ENCODE data around the gene PRRC2A.

The PRRC2A gene

GRCh38 chr6:31636698-31637596, 16.4 kb downstream of the PRRC2A start:
- Histone ChIP-seq H3K27me3 (ENCODE audit: low read depth) (no peaks in the 10 kb centered on the region), H3K4me3 (no peak overlapping the region), H3K36me3 (replicated peaks) (peaks cover 95% of the 10 kb centered on the region), H3K9me3 (no peaks in the 10 kb centered on the region), H3K4me1 (no peaks in the 10 kb centered on the region)
- no peak for DNase-seq (ENCODE audit: low spot score in 2 of 2)
- in situ Hi-C loops (cut with MboI; ENCODE audit: low sequenced_read_pairs): loop anchor here (25.0 kb wide), 1 partner anchor 1050 kb away; no protein-coding TSS in a partner anchor

GRCh38 chr6:31639043-31639442, 18.5 kb downstream of the PRRC2A start:
- Histone ChIP-seq H3K36me3 (replicated peaks) (peaks cover 87% of the 10 kb centered on the region), H3K27me3 (ENCODE audit: low read depth) (no peaks in the 10 kb centered on the region), H3K4me1 (no peaks in the 10 kb centered on the region), H3K4me3 (no peak overlapping the region), H3K9me3 (no peaks in the 10 kb centered on the region)
- in situ Hi-C loops (cut with MboI; ENCODE audit: low sequenced_read_pairs): loop anchor here (25.0 kb wide), 1 partner anchor 1052 kb away; no protein-coding TSS in a partner anchor
- no peak for DNase-seq (ENCODE audit: low spot score in 2 of 2)

GRCh38 chr6:31639449-31639861, 18.9 kb downstream of the PRRC2A start:
- H3K9me3 ChIP-seq: no peaks in the 10 kb centered on the region
- peaks cover 87% of the 10 kb centered on the region for H3K36me3 ChIP-seq (replicated peaks)
- H3K4me1 ChIP-seq: no peaks in the 10 kb centered on the region
- no peaks in the 10 kb centered on the region for H3K27me3 ChIP-seq (ENCODE audit: low read depth)
- H3K4me3 ChIP-seq: no peak overlapping the region
- DNase-seq (ENCODE audit: low spot score in 2 of 2): no peak
- in situ Hi-C loops (cut with MboI; ENCODE audit: low sequenced_read_pairs): loop anchor here (25.0 kb wide), 1 partner anchor 1052 kb away; no protein-coding TSS in a partner anchor

DNA sequence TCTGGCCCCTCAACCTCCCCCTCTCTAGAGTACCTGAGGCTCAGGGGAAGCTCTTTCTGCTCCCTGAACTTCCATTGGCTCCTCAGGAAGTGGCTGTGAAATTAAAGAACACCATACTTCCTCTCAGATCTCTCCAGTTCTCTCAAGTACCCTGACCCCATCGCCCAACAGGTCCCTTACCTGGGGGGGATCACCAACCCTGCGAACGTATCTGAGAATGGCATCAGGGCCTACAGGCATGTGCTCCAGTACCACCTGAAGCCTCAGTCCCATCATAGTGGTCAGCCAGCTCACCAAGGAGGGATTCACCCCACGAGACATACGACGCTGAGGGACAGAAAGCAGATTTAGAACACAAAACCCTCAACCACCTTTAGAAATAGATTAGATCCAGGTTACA, 20.1 kb downstream of the PRRC2A start:
- no peaks in the 10 kb centered on the region for H3K9me3 ChIP-seq
- DNase-seq (ENCODE audit: low spot score in 2 of 2): no peak
- no peaks in the 10 kb centered on the region for H3K27me3 ChIP-seq (ENCODE audit: low read depth)
- no peak overlapping the region for H3K4me3 ChIP-seq
- in situ Hi-C loops (cut with MboI; ENCODE audit: low sequenced_read_pairs): loop anchor here (25.0 kb wide), 1 partner anchor 1053 kb away; no protein-coding TSS in a partner anchor
- H3K36me3 ChIP-seq (replicated peaks): peaks cover 87% of the 10 kb centered on the region
- H3K4me1 ChIP-seq: no peaks in the 10 kb centered on the region

DNA sequence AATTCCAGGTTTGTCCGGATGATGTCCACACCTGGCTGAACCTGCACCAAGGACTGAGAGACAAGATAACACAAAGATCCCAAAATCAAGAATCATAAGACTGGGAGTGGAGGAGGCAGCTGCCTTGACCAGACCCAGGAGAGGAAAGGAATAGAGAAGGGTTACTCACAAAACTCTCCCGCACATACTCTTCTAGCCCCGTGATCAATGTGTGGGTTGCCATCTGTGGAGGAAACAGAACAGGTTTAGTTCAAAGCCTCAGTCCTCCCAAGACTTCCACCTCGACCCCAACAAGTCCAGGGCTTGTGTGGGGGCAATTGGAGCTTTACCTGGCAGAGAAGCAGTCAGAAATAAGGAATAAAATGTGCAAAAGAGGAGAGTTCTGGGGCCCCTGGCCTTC, 20.9 kb downstream of the PRRC2A start:
- DNase-seq (ENCODE audit: low spot score in 2 of 2): no peak
- in situ Hi-C loops (cut with MboI; ENCODE audit: low sequenced_read_pairs): loop anchor here (25.0 kb wide), 1 partner anchor 1054 kb away; no protein-coding TSS in a partner anchor
- H3K4me3 ChIP-seq: no peak overlapping the region
- H3K36me3 ChIP-seq (replicated peaks): peaks cover 85% of the 10 kb centered on the region
- no peaks in the 10 kb centered on the region for H3K4me1 ChIP-seq
- H3K27me3 ChIP-seq (ENCODE audit: low read depth): no peaks in the 10 kb centered on the region
- no peaks in the 10 kb centered on the region for H3K9me3 ChIP-seq

GRCh38 chr6:31642798-31643570, 22.5 kb downstream of the PRRC2A start:
- Histone ChIP-seq H3K27me3 (ENCODE audit: low read depth) (no peaks in the 10 kb centered on the region), H3K4me1 (no peaks in the 10 kb centered on the region), H3K36me3 (replicated peaks) (peaks cover 83% of the 10 kb centered on the region), H3K4me3 (no peak overlapping the region), H3K9me3 (no peaks in the 10 kb centered on the region)
- in situ Hi-C loops (cut with MboI; ENCODE audit: low sequenced_read_pairs): loop anchor here (25.0 kb wide), 1 partner anchor 1056 kb away; no protein-coding TSS in a partner anchor
- DNase-seq (ENCODE audit: low spot score in 2 of 2): no peak

GRCh38 chr6:31643818-31644454, 23.4 kb downstream of the PRRC2A start:
- no peak for DNase-seq (ENCODE audit: low spot score in 2 of 2)
- Histone ChIP-seq H3K27me3 (ENCODE audit: low read depth) (no peaks in the 10 kb centered on the region), H3K4me3 (no peak overlapping the region), H3K4me1 (no peaks in the 10 kb centered on the region), H3K36me3 (replicated peaks) (peaks cover 85% of the 10 kb centered on the region), H3K9me3 (no peaks in the 10 kb centered on the region)
- in situ Hi-C loops (cut with MboI; ENCODE audit: low sequenced_read_pairs): loop anchor here (25.0 kb wide), 1 partner anchor 1057 kb away; no protein-coding TSS in a partner anchor

- in situ Hi-C loops (cut with MboI; ENCODE audit: low sequenced_read_pairs): loop anchor here (25.0 kb wide), 1 partner anchor 1058 kb away; no protein-coding TSS in a partner anchor
- H3K9me3 ChIP-seq: no peaks in the 10 kb centered on the region
- no peaks in the 10 kb centered on the region for H3K4me1 ChIP-seq
- no peak for DNase-seq (ENCODE audit: low spot score in 2 of 2)
- H3K27me3 ChIP-seq (ENCODE audit: low read depth): no peaks in the 10 kb centered on the region
- H3K4me3 ChIP-seq: no peak overlapping the region
- peaks cover 85% of the 10 kb centered on the region for H3K36me3 ChIP-seq (replicated peaks)
Measured at GRCh38 chr6:31645325-31645724, 24.8 kb downstream of the PRRC2A start.

GRCh38 chr6:31651602-31652191, 31.2 kb downstream of the PRRC2A start:
- Histone ChIP-seq H3K9me3 (no peaks in the 10 kb centered on the region), H3K4me3 (peak overlapping the region; percentile 84), H3K27me3 (ENCODE audit: low read depth) (no peaks in the 10 kb centered on the region), H3K4me1 (peaks cover 10% of the 10 kb centered on the region), H3K36me3 (replicated peaks) (peaks cover 46% of the 10 kb centered on the region)
- peak; percentile 86 to 87 for DNase-seq (ENCODE audit: low spot score in 2 of 2)
- in situ Hi-C loops (cut with MboI; ENCODE audit: low sequenced_read_pairs): no loop called here

DNA sequence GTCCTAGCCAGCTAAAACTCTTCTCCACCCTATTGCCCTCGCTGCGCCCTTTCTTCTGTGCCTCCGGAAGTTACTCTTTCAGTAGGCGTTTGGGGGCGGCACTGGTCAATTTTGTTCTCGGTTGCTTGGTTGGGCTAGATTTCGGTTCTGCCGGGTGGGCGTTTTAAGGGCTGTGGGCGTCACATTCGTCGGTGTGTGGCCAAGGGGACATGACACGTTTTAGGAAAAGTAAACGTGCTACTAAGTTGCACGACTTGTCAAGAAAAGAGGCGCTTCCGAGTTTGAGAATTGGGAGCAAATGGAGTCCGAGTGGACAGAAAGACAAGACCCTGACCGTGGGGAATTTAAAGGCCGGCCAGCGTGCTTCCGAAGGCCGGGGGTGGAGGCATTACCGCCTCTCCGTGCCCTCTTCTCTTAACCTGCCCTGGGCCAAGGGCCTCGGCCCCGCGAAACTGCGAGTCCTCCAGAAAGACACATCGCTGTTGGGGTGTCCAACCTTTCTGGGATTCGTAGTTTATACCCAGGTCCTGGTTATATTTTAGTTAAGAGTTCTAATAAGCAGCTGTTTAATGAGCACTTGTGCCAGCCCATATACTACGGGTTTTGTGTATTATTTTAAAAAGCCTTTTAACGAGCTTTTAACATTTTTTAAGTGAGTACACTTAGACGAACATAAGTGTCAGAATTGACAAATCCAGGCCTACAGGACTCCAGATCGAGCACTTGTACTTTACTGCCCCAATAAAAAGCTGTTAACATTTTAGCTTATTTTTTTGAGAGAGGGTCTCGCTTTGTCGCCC, 32.6 kb downstream of the PRRC2A start:
- in situ Hi-C loops (cut with MboI; ENCODE audit: low sequenced_read_pairs): no loop called here

GRCh38 chr6:31654574-31655348, 34.2 kb downstream of the PRRC2A start:
- Histone ChIP-seq H3K36me3 (replicated peaks) (peaks cover 29% of the 10 kb centered on the region), H3K4me3 (no peak overlapping the region), H3K4me1 (peaks cover 23% of the 10 kb centered on the region), H3K9me3 (no peaks in the 10 kb centered on the region), H3K27me3 (ENCODE audit: low read depth) (no peaks in the 10 kb centered on the region)
- in situ Hi-C loops (cut with MboI; ENCODE audit: low sequenced_read_pairs): no loop called here
- DNase-seq (ENCODE audit: low spot score in 2 of 2): no peak

More for the DNA sequence above, 32.6 kb downstream of the PRRC2A start:
- peak overlapping the region; percentile 84 for H3K4me3 ChIP-seq
- DNase-seq (ENCODE audit: low spot score in 2 of 2): peak in 1 of 2 experiments; percentile 93
- H3K9me3 ChIP-seq: no peaks in the 10 kb centered on the region
- H3K27me3 ChIP-seq (ENCODE audit: low read depth): no peaks in the 10 kb centered on the region
- peaks cover 10% of the 10 kb centered on the region for H3K4me1 ChIP-seq
- peaks cover 44% of the 10 kb centered on the region for H3K36me3 ChIP-seq (replicated peaks)

Measured in HAP-1 (cell line).